RCC 7860 (cell line): Measurements from ENCODE around the gene ECT2.
"Not testable (repeated sequence)": the region's sequence is repeated elsewhere in the genome, so short reads cannot be mapped to it uniquely, and the experiment has no call there.

ENCODE experiments used
- DNase-seq: peaks from one replicate; pipeline ENCODE4 v3.0.0-alpha.2; 2015; ENCODE audit warnings: low spot score
- FAIRE-seq: peaks from 2 replicates; lab custom pipeline; 2012; peaks lifted over from hg19 to GRCh38; lab: Jason Lieb, UNC

The ECT2 gene, protein sequence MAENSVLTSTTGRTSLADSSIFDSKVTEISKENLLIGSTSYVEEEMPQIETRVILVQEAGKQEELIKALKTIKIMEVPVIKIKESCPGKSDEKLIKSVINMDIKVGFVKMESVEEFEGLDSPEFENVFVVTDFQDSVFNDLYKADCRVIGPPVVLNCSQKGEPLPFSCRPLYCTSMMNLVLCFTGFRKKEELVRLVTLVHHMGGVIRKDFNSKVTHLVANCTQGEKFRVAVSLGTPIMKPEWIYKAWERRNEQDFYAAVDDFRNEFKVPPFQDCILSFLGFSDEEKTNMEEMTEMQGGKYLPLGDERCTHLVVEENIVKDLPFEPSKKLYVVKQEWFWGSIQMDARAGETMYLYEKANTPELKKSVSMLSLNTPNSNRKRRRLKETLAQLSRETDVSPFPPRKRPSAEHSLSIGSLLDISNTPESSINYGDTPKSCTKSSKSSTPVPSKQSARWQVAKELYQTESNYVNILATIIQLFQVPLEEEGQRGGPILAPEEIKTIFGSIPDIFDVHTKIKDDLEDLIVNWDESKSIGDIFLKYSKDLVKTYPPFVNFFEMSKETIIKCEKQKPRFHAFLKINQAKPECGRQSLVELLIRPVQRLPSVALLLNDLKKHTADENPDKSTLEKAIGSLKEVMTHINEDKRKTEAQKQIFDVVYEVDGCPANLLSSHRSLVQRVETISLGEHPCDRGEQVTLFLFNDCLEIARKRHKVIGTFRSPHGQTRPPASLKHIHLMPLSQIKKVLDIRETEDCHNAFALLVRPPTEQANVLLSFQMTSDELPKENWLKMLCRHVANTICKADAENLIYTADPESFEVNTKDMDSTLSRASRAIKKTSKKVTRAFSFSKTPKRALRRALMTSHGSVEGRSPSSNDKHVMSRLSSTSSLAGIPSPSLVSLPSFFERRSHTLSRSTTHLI

DNA sequence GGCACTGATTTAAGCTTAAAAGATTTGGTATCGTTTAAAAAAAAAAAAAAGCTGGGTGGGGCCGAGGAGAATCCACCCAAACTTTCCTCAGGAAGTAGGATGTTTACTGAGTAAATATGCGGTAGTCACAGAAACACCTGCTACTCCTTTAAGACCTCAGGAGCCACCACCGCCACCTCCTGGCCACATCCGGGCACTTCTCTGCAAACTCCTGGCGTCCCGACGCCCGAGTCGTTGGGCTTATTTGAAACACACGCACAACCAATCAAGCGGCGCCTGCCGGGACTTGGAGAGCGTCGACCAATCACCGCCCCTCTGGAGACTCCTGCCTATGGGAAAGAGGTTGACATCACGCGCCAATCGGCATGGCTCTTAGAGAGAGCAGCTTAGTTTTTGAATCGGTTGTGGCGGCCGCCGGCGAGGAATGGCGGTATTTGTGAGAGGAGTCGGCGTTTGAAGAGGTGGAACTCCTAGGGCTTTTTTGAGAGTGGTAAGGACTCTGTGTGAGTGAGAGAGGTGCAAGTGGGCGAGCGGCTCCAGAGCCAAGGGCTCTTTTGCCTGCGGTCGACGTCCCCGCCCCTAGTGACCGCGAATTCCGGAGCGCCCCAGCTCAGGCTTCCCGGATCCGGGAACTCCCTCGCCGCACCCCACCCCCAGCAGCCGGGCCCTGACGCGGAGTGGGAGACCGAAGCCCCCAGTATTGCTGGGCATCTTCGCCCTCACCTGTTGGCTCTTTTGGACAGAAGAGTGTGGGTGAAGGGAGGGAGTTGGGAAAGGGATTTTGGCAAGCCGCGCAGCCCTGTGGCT lies at the start of gene ECT2:
Gene ECT2 (plus strand): TSS at position 359 of the 807 bp plus-strand sequence. CDS start 3,805 bp downstream, outside the sequence.
- DNase-seq (peak; percentile 100), FAIRE-seq (peak; percentile 96)

DNA sequence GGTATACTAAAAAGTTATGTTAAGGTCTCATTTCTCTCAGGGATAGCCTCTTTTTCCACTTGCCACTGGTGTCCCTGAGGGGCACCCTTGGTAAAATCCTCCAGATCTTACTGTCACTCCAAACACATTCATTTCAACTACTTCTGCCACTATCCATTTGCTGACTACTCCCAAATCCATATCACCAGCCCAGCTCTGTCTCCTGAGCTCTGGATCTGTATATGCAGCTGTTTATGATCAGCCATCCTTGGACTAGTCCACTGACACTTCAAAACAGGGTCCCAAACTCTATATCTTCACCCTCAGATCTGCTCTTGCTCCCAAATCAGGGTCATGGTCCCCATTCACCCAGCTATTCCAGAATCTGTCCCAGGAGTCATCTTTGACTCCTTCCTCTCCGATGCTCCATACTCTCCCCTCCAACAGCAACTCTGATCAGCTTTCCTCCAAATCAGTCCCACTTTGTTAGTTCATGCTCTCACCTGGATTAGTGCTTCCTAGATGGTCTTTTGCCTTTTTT lies 49.5 kb upstream of the ECT2 start:
- no peak for FAIRE-seq

DNA sequence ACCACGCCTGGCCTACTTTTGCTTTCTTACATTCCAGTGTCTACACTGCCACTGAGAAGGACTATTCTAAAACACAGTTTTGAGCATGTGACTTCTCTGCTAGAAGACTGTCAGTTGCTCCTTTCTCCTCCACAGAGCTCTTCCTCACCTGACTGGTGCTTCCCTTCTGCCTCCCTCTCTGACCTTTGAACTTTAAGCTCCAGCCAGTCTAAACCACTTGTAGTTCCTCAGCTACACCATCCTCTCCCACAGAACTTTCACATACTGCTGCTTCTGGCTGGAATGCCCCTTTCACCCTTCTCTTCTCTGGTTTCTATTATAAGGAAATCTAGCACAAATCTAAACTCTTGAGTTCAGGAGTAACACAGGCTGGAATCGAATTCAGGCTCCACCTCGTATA lies 48.8 kb upstream of the ECT2 start:
- DNase-seq (no peak), FAIRE-seq (no peak)

More for the DNA sequence above, 49.5 kb upstream of the ECT2 start:
- DNase-seq: no peak

DNA sequence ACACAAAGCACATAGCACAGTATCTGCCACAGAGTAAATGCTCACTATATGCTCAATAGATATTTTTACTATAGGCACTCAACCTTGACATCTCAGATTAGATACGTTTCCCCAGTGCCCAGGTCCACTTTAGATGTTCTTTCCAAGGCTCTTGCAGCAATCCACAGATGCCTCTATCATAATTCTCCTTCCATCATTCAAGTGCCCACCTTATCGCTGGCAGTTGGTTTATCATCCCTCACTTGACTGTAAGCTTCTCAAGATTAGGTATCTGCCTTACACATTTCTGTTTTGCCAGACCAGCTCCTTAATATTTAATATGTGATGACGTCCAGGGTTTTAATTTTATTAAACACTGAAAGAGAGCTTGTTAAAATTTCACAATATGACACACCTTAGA lies 48.3 kb upstream of the ECT2 start:
- DNase-seq (no peak), FAIRE-seq (no peak)

DNA sequence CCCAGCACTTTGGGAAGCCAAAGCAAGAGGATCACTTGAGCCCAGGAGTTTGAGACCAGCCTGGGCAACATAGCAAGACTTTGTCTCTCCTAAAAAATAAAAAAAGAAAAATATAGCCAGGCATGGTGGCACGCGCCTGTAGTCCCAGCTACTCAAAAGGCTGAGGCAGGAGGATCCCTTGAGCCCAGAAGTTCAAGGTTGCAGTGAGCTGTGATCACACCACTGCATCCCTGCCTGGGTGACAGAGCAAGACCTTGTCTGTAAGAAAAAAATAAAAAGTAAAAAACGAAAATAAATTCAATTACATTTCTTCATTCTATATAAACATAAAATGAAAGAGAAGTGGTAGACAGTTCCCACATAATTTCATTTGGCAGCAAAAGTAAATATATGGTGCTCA lies 47.8 kb upstream of the ECT2 start:
- DNase-seq, FAIRE-seq: not testable (repeated sequence)

DNA sequence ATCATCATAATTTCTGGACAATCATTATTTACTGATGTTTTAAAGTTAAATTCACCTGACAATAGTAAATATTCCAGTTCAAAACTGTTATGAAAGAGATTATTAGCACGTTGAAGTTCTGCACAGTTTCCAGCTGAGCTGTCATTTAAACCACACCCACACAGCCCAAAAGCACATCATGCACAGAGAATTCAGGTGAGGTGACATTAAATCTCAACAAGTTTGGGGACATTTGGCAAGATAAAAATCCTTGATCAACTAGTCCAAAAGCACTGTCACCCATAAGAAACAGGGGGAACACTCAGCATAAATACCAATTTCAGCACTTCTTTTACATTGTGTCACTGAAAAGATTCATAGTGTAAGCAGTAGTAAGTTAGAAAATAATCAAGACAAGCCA lies 46.5 kb upstream of the ECT2 start:
- no peak for DNase-seq
- FAIRE-seq: no peak

DNA sequence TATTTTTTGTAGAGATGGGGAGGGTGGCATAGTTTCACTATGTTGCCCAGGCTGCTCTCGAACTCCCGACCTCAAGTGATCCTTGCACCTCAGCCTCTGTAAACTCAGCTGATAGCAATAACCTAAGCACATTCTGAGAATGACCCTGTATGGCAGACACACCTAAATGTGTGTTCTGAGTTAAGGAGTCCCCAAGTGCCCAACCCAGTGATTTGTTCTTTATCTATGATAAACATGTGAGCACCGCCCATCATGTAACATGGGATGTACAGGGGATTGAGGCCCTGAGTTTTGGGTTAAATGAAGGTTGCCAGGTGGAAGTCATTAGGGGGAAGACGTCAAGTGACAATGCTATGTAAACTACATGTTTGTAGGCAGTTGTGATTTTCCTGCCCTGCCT lies 45.4 kb upstream of the ECT2 start:
- DNase-seq (no peak), FAIRE-seq (no peak)

DNA sequence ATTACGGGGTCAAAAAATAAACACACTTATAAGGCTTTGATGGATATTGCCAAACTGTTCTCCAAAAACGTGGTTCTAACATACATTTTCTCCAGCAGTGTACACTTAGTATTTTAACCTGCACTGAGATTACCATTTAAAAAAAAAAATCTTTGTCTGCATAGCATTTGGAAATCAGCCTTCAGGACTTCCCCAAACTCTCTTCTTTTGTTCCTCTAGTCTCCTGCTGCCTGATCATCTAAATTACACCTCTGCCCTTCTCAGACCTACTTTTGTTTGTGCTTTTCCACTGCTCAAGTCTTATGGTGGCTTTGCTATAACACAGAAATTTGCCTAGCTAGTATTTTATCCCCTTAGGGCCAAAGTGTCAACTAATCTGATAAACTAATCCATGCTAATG lies 43.5 kb upstream of the ECT2 start:
- DNase-seq (no peak), FAIRE-seq (no peak)

DNA sequence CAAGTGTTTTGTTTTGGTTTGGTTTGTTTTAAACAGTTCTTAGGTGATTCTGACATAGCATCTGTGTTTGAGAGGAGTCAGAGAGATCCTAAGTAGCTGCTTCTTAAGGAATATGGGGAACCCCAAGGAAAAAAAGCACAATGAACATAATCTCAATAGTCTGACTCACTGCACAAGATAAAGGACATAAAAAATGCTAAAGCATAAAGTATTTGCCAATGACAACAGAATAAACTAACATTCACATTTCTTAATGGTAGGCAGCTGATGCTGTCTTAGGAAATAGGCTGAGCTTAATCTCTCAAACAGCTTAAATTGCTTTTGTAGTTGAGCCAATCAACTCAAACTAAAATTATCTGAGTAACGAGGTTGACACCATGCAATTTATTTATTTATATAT lies 42.6 kb upstream of the ECT2 start:
- FAIRE-seq: no peak

DNA sequence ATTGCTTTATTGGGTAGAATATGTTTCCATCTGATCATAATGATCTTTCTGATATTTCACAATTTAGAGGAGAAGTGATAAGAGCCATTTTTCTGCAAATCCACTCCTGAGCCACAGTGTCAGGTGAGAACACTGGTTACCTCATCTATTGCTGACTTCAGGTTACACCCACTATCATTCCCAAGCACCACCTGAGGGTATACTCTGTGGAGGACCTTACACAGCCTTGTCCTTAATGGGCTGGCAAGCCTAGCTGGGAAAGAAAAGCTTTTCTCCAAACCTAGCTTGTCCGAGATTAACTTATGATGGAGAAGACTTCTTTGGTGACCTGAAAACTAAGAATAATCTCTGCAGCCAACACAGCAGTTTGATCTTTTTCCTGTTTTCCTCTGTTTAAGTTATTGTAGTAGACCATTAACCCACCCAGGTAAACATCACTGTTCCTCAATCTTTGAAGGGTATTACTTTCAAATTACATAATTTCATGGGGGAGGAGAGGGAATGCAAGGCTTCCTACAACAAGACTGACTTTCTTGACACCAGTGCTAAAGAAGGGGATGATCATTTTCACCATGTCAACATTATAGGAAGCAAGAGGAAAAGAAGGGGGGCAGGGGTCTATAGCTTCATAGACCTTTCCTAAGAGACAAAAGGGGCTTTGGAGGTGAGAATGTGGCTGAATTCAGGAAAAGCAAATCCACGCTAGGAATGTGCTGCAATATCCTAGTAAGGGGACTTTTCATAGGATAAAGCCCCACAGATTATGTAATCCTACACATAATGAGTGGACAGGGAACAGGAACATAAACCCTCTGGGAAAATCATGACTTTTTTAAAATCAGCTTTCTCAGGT lies 41.4 kb upstream of the ECT2 start:
- no peak for FAIRE-seq
- DNase-seq: no peak

More for the DNA sequence above, 42.6 kb upstream of the ECT2 start:
- DNase-seq: no peak

DNA sequence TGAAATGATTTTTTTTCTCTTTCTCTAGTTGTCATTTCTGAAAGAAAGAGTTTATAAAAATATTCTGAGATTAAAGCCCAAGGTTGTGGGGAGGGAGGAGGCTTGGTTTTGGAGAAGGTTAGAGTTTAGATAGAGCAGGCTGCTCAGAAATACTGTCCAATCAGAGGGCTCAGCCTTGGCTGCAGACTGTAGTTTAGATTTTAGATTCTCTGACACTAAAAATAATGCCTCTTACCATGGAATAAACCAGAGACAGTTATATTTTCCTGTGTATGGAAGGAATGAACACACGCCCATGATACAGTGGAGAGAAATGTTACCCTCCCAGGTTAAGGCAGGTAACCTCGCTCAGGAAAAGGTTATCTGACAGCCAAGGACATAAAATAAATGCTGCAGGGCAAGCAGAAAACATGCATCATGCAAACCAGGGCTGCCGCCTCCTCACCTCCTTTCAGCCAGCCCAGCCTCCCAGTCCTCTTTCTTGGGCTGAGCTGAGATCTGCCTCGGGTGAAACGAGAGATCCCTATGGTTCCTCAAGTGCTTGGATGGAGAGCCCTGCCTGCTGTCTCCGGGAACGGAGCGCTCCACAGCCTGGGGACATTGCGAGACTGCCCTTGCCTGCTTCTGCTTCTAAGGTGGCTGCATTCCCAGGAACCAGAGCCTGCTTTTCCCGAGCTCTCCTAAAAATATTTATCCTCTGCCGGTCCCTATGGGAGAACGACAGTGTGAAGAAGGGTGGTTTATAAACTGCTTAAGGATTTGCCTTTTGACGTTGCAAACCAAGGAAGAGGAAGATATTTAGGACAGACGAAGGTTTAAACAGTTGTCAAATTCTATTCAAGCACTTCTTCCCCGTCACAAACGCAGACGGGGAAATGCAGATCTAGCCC lies 40.5 kb upstream of the ECT2 start:
- no peak for FAIRE-seq
- no peak for DNase-seq

DNA sequence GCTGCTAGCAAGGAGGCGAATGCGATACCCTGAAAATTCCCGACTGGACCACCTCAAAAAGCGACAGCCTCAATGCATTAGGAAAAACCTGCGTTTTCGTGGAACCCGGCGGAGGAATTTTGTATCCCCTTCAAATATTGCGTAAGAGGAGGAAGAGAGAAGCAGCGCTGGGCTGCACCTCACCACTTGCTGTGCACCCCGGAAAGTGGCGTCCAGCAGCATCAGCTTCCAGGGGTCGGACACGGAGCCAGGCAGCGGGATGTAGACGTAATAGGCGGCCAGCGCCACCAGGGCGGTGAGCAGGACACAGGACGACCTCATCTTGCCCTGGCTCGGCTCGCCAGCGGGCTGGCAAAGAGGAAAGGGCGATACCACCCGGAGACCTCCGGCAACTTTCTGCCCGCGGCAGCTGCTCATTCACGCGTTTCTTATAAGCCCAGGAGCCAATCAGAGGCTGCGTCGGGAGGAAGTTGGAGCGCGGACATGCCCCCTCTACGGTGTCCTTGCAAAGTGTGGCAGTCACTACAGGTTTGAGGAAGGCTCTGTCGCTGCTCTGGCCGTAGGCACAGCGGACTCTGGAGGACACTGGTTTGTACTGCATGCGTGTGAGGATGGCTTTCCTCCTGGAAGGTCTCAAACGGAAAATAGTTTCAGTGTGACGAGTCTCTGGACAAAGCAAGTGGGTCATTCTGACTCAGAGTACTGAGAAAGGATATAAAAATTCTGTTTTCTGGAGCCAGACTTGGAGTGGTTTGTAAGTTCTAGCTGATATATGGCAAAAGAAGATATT lies 39.7 kb upstream of the ECT2 start, which contains the start of gene NCEH1:
Gene NCEH1 (minus strand): TSS at position 404 of the 790 bp plus-strand sequence. CDS start 83 bp downstream, at position 321.
- peak; percentile 96 for FAIRE-seq
- peak; percentile 100 for DNase-seq

DNA sequence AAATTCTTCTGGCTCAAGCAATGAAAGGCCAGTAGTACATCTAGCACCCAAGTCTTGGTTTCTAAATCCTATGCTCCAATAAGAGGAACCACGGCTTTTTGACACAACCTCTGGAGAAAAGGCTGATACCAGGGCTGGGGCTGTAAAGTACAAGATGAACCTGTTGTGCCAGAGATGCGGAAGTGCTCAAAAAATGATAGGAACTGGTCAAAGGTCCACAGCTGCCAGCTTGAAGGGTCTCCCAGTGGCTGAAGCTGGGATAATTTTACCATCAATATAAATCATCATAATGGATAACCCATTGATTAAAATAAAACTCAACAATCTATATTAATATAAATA lies 39.1 kb upstream of the ECT2 start:
- FAIRE-seq (no peak), DNase-seq (no peak)

DNA sequence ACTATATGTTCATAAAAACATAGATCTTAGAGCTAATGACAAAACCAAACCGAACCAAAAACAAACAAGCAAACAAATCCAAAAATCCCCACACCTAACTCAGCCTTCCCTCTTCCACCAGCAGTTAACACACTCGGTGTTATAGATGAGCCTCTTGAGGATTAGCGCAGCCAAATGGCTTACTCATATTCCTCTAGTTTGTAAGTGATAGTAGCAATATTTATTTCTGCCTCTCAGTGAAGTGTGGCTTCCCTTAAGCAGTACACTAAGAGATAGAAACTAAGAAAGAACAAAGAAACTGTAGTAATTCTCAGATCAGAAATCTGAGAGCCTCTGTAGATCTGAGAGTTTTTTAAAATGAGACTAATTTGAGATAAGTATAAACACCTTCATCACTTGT lies 37.2 kb upstream of the ECT2 start:
- no peak for FAIRE-seq
- DNase-seq: no peak

DNA sequence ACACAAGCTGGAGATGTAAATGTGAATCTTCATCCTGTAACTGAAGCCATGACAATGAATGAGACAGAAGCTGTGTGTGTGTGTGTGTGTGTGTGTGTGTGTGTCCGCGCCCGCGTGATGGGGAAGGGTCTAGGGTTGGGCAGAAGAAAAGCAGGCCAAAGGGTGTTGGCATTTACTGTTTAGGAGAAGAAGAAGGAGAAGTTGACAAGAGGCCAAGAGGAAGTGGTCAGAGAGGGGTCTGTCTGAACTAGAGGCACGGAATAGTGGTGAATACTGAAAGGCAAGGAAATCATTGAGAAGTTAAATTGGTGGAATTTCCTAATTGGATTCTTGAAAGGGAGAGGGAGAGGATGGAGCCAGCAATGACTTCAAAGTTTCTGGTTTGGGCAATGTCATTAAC lies 34.0 kb upstream of the ECT2 start:
- FAIRE-seq (no peak), DNase-seq (no peak)

DNA sequence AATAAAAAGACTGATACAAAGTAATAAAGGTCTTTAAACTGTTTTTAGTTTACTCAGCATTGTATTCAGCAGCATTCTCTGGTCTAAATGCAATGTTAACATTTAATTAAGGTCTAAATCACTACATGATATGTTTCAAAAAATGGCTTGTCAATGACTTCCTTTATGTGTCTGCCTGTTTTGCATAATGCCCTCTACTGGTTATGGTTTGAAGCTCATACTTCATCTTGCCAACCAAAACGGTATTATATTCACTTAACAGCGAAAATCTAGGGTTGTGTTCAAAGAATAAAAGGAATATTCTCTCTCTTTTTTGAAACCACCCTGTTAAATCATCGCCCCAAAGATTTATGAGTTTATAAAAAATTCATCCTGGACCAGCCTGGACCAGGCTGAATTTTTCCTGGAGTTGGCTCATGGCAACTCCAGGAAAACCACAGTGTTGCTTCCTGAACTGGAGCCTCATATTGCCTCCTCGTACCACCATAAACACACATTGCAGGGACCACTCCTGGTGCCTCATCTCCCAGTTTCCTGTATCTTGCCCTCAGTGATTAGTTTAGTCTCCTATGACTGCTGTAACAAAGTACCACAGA lies 32.9 kb upstream of the ECT2 start:
- no peak for DNase-seq
- FAIRE-seq: no peak

DNA sequence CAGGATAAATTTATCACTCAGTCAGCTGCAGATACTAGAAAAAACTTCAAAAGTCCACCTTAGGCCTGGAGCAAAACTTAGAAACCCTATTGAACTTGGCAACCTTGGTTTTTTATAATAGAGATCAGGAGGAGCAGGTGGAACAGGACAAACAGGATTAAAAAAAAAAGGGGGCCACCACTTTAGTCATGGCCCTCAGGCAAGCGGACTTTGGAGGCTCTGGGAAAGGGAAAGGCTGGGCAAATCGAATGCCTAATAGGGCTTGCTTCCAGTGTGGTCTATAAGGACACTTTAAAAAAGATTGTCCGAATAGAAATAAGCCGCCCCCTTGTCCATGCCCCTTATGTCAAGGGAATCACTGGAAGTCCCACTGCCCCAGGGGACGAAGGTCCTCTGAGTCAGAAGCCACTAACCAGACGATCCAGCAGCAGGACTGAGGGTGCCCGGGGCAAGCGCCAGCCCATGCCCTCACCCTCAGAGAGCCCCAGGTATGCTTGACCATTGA lies 27.9 kb upstream of the ECT2 start:
- DNase-seq, FAIRE-seq: not testable (repeated sequence)
